GM18511 (cell line): ENCODE results near the gene RGL2.

Source experiments
- ATAC-seq: cut with Tn5 transposase; IDR thresholded peaks from one replicate; pipeline ENCODE4 v1.9.1; 2021; ENCODE audit warnings: mild to moderate bottlenecking, moderate library complexity; ENCODE audit not compliant: unreplicated experiment

RGL2 gene

DNA sequence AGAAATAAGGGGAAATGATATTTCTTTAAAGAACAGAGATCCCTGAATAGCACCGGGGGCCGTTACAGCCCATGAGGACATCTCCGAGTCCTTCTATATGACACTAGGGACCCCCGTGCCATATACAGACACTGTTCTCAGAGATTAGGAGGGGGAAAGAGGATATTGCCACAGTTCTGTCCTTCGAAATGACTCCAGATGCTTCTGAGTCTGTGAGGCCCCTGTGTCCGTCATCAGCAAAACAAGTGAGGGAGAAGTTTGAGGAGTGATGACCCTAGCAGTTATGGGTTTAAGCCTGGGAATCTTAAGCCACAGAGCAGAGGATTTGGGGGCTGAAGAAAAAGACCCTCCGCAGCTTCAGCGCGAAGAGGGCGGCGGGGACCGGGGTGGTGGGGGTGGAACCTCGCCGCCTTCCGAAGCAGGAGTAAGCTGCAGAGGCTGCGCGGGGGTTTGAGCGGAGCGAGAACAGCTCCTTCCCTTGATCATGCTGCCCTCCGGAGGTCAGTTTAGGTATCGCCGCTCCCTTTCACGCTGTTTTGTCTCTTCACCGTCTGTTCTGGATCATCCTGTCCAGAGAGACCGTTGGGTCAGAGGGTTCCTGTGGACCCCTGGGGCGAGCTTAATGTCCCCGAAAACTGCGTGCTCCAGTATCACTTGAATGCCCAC, 50.6 kb downstream of the RGL2 start:
- peak; percentile 43 for ATAC-seq

DNA sequence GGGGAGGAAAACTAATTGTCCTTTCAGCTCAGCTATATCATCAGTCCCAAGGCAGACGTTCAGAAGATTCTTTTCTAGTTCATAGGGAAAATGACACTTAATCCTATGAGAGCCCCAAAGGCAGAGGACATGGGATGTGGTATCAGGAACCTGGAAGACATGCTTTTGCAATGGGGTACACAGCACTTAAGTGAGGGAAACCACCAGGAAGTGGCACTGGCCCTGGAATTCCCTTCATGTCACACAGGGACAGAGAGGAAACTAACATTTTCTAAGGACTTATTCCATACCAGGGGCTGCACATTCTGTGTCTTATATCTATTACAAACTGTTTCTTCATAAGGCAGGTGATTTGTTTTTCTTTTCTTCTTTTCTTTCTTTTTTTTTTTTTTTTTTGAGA, 55.3 kb downstream of the RGL2 start:
- no peak for ATAC-seq

DNA sequence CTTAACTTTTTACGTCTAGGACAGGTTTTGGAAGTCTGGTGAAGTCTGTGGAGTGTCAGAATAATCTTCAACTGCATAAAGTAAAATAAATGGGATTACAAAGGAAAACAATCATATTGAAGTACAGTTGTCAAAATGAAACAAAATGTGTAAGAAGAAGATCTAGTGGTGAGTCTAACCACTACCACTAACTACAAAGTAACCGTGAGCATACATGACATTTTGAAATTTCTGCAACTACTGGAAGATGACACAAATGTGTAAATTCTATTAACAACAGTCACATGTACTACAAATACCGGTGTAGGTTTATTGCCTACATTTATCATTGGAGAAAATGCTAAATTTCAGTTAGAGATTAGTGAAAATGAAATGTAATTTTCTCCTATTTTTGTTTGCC, 56.8 kb downstream of the RGL2 start:
- ATAC-seq = no peak
